Ishikawa (cell line): ENCODE results near the gene HOXA11.

Source experiments
- EP300 ChIP-seq: IDR thresholded peaks from 2 replicates; pipeline ENCODE4 v1.6.1; 2012; ENCODE audit warnings: borderline replicate concordance
- FOXM1 ChIP-seq: IDR thresholded peaks from 2 replicates; pipeline ENCODE4 v1.6.1; 2012; ENCODE audit warnings: low read depth, borderline replicate concordance
- RAD21 ChIP-seq: IDR thresholded peaks from 2 replicates; pipeline ENCODE4 v1.6.1; 2012; ENCODE audit warnings: low read depth
- ZBTB7A ChIP-seq: IDR thresholded peaks from 2 replicates; pipeline ENCODE4 v1.6.1; 2012; ENCODE audit warnings: low read depth

DNA sequence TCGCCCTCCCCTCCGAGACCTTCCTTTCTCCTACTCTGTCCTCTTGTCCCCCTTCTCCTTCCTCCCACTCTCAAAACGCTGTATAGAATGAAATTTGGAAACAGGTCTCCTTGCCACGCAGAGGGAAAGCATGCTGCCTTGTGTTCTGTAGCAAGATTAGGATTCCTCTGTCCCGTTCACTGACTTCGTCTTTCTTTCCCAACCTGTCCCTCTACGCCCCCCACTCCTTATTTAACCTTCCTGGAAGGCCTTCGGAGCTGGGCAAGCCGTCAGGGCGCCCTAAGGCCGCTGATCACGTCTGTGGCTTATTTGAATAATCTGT is 21.0 kb downstream of the HOXA11 start:
- TF ChIP-seq EP300 (no peak), RAD21 (no peak), ZBTB7A (no peak), FOXM1 (no peak)
